ENCODE measurements around the gene ZFP30.

GRCh38 chr19:37583340-37583739, 71.9 kb downstream of the ZFP30 start:
- TF ChIP-seq TAF1 (IDR thresholded peaks at IDR 0.05; ENCODE audit: low read depth, low read length) (no peak), POLR2A (IDR thresholded peaks at IDR 0.05; ENCODE audit: low read depth, low read length) (no peak), PAX5 (IDR thresholded peaks at IDR 0.05; ENCODE audit: insufficient read depth, low read length, severe bottlenecking) (no peak), SPI1 (IDR thresholded peaks at IDR 0.05; ENCODE audit: low read depth, low read length) (no peak)

All from GM12891 (cell line).